Skin of body (tissue), 2 donors: Measurements from ENCODE around the gene ASPN. TPM values are rescaled to one million over a fixed set of nuclear protein-coding genes. Genes with fewer than 3 reads are reported as not detected.

Experiments
- DNase-seq: peaks from one replicate; lab custom pipeline; 2025; lab: John Stamatoyannopoulos, UW
- total RNA-seq: library from RNA; depleted of rRNA; stranded (reverse); fragments of >200 nt; gene quantifications from one replicate; pipeline ENCODE4 v1.2.3, GENCODE V29; 2014

The ASPN gene
- total RNA-seq, result 197 TPM

- peak; percentile 94 for DNase-seq
These were observed at the start of gene ASPN for GRCh38 chr9:92482329-92482728. Gene ASPN (minus strand): TSS chr9:92482506.

- DNase-seq, result no peak
These were observed 48.6 kb upstream of the ASPN start for GRCh38 chr9:92530893-92531292.

DNA sequence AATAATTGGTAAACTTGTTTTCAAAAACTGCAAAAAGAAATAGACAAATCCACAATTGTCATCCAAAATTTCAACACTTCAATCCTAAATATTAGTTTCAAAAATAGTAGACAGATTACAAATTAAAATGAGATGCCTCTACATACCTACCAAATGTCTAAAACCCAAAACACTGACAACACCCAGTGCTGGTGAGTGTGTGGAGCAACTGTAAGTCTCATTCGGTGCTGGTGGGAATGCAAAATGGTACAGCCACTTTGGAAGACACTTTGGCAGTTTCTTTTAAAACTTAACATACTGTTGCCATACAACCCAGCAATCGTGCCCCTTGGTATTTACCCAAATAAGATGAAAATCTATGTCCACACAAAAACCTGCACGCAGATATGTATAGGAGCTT is 46.8 kb upstream of the ASPN start:
- DNase-seq, result no peak

DNA sequence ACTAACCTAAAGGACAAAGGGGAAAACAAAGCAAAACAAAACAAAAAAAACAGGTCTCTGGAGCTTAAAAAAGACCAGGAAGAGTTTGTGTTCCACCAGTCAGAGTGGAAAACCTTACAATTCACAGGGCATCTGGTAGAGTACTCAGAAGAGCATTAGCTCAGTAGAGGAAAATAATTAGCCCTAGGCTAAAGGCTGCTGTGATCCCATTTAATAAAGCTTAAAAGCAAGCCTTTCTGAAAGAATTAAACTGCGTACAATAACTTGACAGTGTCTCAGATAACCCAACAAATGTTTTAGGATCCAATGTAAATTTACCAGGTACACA is 46.2 kb upstream of the ASPN start:
- DNase-seq, result no peak

DNA sequence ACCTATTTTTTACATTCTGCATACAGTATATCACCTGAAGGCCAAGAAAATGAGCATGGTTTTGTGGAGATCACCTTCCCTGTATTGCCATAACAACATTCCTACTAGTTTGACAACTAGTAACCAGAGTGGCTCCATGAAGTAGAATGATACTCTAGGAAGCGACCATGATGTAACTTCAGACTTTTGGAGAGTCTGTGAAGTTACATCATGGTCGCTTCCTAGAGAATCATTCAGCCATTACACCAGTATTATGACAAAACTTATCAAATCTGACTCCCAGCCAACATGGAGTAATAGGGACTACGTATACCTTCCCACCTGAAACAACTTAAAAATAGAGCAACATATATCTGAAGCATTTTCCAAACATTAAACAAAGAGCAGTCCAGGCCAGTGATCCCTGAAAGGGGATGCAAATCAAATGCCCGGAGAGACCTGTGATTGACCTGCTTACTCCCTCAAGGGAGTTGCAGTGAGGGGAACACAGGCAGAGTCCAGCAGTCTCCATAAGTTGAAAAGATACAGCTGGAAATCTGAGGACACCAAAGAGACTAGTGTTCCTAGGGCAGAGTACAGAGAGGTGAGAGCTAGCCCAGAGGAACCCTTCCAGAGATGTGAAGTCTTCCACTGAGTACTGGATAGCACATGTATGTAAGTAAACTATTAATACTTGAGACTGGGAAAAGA is 45.7 kb upstream of the ASPN start:
- no peak for DNase-seq

GRCh38 chr9:92527291-92527828 is 45.1 kb upstream of the ASPN start:
- DNase-seq, result no peak

- no peak for DNase-seq
These were observed 43.0 kb upstream of the ASPN start for GRCh38 chr9:92525306-92525705.

DNA sequence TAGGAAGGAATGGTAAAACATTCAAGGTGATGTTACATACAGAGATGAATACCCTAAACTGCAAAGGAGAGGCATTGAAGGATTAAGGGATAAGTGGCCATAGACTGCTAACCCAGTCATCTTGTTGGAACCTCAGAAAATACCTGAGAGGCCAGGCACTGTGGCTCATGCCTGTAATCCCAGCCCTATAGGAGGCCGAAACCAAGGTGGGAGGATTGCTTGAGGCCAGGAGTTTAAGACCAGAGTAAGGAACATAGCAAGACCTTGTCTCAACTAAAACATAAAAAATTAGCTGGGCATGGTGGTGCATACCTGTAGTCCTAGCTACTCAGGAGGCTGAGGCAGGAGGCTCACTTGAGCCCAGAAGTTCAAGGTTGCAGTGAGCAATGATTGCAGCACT is 42.6 kb upstream of the ASPN start:
- no peak for DNase-seq

DNA sequence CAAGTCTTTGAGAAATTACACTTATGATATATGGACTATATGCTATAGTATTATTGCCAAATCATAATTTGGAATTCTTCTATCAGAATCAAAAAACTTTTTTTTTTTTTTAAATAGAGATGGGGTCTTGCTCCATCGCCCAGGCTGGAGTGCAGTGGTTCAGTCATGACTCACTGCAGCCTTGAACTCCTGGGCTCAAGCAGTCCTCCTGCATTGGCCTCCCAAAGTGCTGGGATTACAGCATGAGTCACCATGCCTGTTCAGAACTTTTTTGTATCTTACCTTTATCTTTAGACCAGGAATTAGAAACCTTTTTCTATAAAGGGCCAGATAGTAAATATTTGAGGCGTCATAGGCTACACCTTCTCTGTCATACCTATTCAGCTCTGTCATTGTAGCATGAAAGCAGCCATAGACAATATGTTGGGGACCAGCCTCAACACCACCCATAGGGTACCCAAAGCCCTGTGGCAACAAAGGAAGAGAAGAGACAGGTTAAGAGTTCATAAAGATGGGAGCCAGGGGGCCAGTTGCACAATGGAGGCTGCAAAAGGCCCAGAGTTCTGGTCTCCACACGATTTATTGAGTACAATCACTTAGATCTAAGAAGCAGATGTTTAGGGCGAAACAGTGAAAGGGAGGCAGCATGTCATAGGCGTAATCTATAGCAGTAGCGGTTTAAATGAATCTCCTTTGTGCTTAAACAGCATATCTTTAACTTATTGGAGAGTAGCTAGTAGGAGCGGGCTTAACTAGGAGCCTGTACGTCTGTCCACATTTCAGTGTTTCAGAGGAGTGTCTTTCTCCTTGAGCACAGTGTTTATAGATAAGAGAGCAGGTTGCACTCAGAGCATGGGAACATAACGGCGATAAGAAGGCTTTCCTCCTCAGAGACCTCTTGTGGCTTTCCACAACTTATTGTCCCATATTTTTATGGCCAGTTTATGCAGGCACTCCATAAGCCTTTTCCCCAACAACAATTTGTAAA is 41.0 kb upstream of the ASPN start:
- no peak for DNase-seq

GRCh38 chr9:92520837-92521236 is 38.5 kb upstream of the ASPN start:
- no peak for DNase-seq

DNA sequence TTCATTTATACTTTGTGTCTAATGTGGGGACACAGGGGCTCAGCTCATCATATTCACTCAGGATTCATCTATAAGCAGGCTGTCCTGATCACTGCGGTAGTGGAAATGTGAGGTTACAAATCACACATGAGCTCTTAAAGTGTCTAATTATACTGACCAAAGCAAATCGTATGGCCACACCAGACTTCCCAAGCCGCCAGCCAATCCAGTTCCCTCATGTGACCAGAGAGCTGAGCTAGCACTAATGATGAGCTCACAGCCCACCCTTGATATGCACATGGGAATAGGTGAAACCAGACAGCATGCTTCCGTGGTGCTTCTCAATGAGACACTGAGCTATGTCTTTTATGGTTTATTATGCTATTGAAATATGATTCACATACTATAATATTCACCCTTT is 35.9 kb upstream of the ASPN start:
- no peak for DNase-seq

GRCh38 chr9:92517046-92517445 is 34.7 kb upstream of the ASPN start:
- no peak for DNase-seq

DNA sequence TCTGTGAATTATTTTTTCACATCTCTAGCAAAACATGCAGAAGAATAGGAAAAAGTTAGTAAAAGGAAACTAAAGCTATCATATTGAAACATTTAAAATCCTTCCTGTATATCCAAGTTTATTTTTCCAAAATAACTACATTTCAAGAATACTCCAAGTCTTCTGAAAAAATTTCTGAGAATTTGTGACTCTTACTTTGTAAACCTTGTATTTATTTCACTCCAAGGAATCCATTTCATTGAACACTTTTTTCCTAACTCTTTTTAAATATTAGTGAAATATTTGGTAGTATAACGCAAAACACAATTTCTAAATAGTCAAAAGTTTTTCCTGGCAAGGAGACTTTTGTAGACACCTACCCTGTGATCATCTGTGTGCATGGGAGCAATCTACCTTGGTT is 34.2 kb upstream of the ASPN start:
- DNase-seq, result peak; percentile 13

GRCh38 chr9:92514635-92515034 is 32.3 kb upstream of the ASPN start:
- no peak for DNase-seq

- DNase-seq, result no peak
These were observed 31.0 kb upstream of the ASPN start for GRCh38 chr9:92513349-92513748.

DNA sequence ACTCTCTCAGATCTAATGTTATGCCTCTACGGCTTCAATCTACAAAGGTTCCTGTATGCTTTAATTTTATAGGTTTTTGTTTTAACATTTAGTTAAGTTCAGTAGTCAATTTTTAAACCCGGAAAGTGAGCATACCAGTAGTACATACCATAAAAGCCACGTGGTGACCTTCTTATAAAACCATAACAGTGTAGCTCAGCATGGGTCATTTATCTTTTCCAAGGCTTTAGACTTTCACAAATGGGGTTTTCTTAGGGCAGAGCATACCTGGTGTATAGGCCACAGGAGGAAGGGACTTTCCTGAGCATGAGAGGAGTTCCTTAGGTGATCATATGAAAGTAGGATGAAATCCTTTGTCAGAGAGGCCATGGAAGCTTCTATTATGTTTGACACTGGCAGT is 30.3 kb upstream of the ASPN start:
- DNase-seq, result no peak

- DNase-seq, result no peak
These were observed 28.4 kb upstream of the ASPN start for GRCh38 chr9:92510747-92511146.

DNA sequence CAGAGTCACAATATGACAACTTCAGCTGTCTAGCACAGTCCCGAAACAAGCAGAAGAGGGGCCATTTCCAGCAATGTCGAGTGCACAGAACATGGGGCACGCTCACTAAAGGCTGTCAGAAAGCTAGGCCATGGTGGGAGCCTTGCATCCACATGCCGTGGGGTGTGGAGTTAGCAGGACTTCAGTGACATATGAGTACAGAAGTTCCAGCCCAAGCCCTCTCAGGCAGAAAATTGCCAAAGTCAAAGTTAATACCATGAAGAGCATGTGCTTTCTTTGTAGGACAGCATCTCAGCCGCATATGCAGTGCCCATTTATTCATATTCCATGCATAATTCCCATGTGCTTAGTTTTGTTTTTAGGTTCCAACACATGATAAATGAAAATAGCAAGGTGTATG is 26.7 kb upstream of the ASPN start:
- DNase-seq, result no peak

- peak; percentile 77 for DNase-seq
These were observed 25.9 kb upstream of the ASPN start for GRCh38 chr9:92508018-92508820.

GRCh38 chr9:92507496-92507895 is 25.2 kb upstream of the ASPN start:
- no peak for DNase-seq

GRCh38 chr9:92507005-92507404 is 24.7 kb upstream of the ASPN start:
- DNase-seq, result no peak
